ENCODE measurements around the gene PCED1A. TPM values are rescaled to one million over a fixed set of nuclear protein-coding genes. Genes with fewer than 3 reads are reported as not detected.

Gene PCED1A
- total and polyA plus RNA-seq, 2 of the 13 experiments (the other 11 are each of a cell fraction or from before 2014, with no cell fraction given), result 40.1 to 84.2 TPM

- Histone ChIP-seq H3K9me3 (ENCODE audit: low read length) (0 out of 2 replicates have a peak, but pooled peaks cover 1% of the 10 kb centered on the region), H3K27me3 (ENCODE audit: control insufficient read depth in 1 of 2, insufficient read depth in 2 of 2, low read length in 2 of 2) (peaks cover 0 to 62% of the 10 kb centered on the region in 2 experiments), H3K4me3 (replicated peaks in 1 of 3; ENCODE audit: insufficient read depth in 1 of 3, low read depth in 2 of 3, low read length in 3 of 3) (no peak overlapping the region), H4K20me1 (ENCODE audit: insufficient read depth, low read length) (no peaks in the 10 kb centered on the region), H3K79me2 (ENCODE audit: insufficient read depth, low read length) (no peaks in the 10 kb centered on the region), H2AFZ (ENCODE audit: low read length) (no peak overlapping the region), H3K4me1 (ENCODE audit: insufficient read depth, low read length) (peaks cover 8% of the 10 kb centered on the region), H3K9ac (ENCODE audit: insufficient read depth, low read depth, low read length) (no peak overlapping the region), H3K36me3 (replicated peaks in 1 of 2; ENCODE audit: control insufficient read depth in 1 of 2, insufficient read depth in 2 of 2, low read length in 2 of 2) (no peaks in the 10 kb centered on the region), H3K27ac (ENCODE audit: extremely low read length, insufficient read depth, low read length) (no peak overlapping the region), H3K4me2 (ENCODE audit: low read depth, low read length) (no peak overlapping the region)
- FAIRE-seq (no peak), ATAC-seq (no peak), DNase-seq (ENCODE audit: low spot score) (no peak)
- ChIA-PET CTCF (ENCODE audit: low intra/inter-chr PET ratio, low total read pairs) (no interaction called here), POLR2A (no interaction called here)
- intact Hi-C loops (cut with micrococcal nuclease; ENCODE audit: unreplicated experiment), result no loop called here
- no peak for TF ChIP-seq ZNF776 (CRISPR knock-in tag; IDR thresholded peaks at IDR 0.05)
- WGBS (ENCODE audit: low lambda C conversion rate), result 55% methylated on average over 4 of the region's 4 CpGs
- in situ Hi-C loops (cut with HindIII; ENCODE audit: extremely low pct_ligation_motif_present, low pct_unique_long_range_greater_than_20kb), result no loop called here
- no TSS peak for BruUV-seq (replicated peaks)
Observed at GRCh38 chr20:2807019-2807418, 33.4 kb downstream of the PCED1A start.

- intact Hi-C loops (cut with micrococcal nuclease; ENCODE audit: unreplicated experiment), result no loop called here
- H3K4me1 ChIP-seq (ENCODE audit: insufficient read depth, low read length), result peaks cover 10% of the 10 kb centered on the region
- no peaks in the 10 kb centered on the region for H3K9me3 ChIP-seq (ENCODE audit: low read length)
- no peaks in the 10 kb centered on the region for H4K20me1 ChIP-seq (ENCODE audit: insufficient read depth, low read length)
- H2AFZ ChIP-seq (ENCODE audit: low read length), result no peak overlapping the region
- H3K36me3 ChIP-seq (replicated peaks in 1 of 2; ENCODE audit: control insufficient read depth in 1 of 2, insufficient read depth in 2 of 2, low read length in 2 of 2), result no peaks in the 10 kb centered on the region
- CTCF ChIA-PET (ENCODE audit: low intra/inter-chr PET ratio, low total read pairs), result no interaction called here
- in situ Hi-C loops (cut with HindIII; ENCODE audit: extremely low pct_ligation_motif_present, low pct_unique_long_range_greater_than_20kb), result no loop called here
- POLR2A ChIA-PET, result no interaction called here
- no peak overlapping the region for H3K4me2 ChIP-seq (ENCODE audit: low read depth, low read length)
- H3K27me3 ChIP-seq (ENCODE audit: control insufficient read depth in 1 of 2, insufficient read depth in 2 of 2, low read length in 2 of 2), result peaks cover under 1 to 67% of the 10 kb centered on the region in 2 experiments
- TF ChIP-seq HNF4G (IDR thresholded peaks at IDR 0.05; ENCODE audit: borderline replicate concordance, low read depth, low read length), result 0 out of 2 replicates have a peak, but pooled peaks have one; percentile 17
- no peak for TF ChIP-seq HNF4G (CRISPR knock-in tag; IDR thresholded peaks at IDR 0.05; ENCODE audit: borderline replicate concordance, low read depth)
- no peak for TF ChIP-seq NR1H2 (CRISPR knock-in tag; IDR thresholded peaks at IDR 0.05; ENCODE audit: borderline replicate concordance, low read depth)
- TF ChIP-seq HNF4A (CRISPR knock-in tag; IDR thresholded peaks at IDR 0.05), result peak; percentile 24; the same call in 1 of the 2 replicates
- FAIRE-seq (no peak), ATAC-seq (peak; percentile 16; the same call in 1 of the 3 replicates), DNase-seq (ENCODE audit: low spot score) (no peak)
- WGBS (ENCODE audit: low lambda C conversion rate), result 1% methylated on average over 4 of the region's 4 CpGs
- H3K9ac ChIP-seq (ENCODE audit: insufficient read depth, low read depth, low read length), result no peak overlapping the region
- H3K27ac ChIP-seq (ENCODE audit: extremely low read length, insufficient read depth, low read length), result no peak overlapping the region
- no peak overlapping the region for H3K4me3 ChIP-seq (replicated peaks in 1 of 3; ENCODE audit: insufficient read depth in 1 of 3, low read depth in 2 of 3, low read length in 3 of 3)
- BruUV-seq (replicated peaks), result no TSS peak
- no peaks in the 10 kb centered on the region for H3K79me2 ChIP-seq (ENCODE audit: insufficient read depth, low read length)
Observed at GRCh38 chr20:2806351-2806701, 34.1 kb downstream of the PCED1A start.

All from HepG2 (cell line).